HEK293T (cell line): ENCODE data around the gene BRMS1.

ENCODE experiments used
- ARNT ChIP-seq: fragments of 450-650 bp; IDR thresholded peaks from 2 replicates; pipeline ENCODE4 v1.6.1; 2017; ENCODE audit warnings: mild to moderate bottlenecking
- BHLHE40 ChIP-seq: fragments of 450-650 bp; IDR thresholded peaks from 2 replicates; pipeline ENCODE4 v1.6.1; 2016; ENCODE audit warnings: mild to moderate bottlenecking, moderate library complexity, borderline replicate concordance
- CTBP1 ChIP-seq: fragments of 450-650 bp; IDR thresholded peaks from 2 replicates; pipeline ENCODE4 v1.6.1; 2016; ENCODE audit warnings: borderline replicate concordance
- FOXA1 ChIP-seq: fragments of 450-650 bp; IDR thresholded peaks from 2 replicates; pipeline ENCODE4 v1.6.1; 2016; ENCODE audit warnings: mild to moderate bottlenecking
- FOXK2 ChIP-seq: fragments of 450-650 bp; IDR thresholded peaks from 2 replicates; pipeline ENCODE4 v1.6.1; 2016; ENCODE audit warnings: mild to moderate bottlenecking
- FOXM1 ChIP-seq: fragments of 450-650 bp; IDR thresholded peaks from 2 replicates; pipeline ENCODE4 v1.6.1; 2017; ENCODE audit warnings: mild to moderate bottlenecking, borderline replicate concordance
- HDGF ChIP-seq: fragments of 450-650 bp; IDR thresholded peaks from 2 replicates; pipeline ENCODE4 v1.6.1; 2017; ENCODE audit warnings: antibody characterized with exemption, borderline replicate concordance
- SP1 ChIP-seq: fragments of 450-650 bp; IDR thresholded peaks from 2 replicates; pipeline ENCODE4 v1.6.1; 2017
- SUZ12 ChIP-seq: fragments of 450-650 bp; IDR thresholded peaks from 2 replicates; pipeline ENCODE4 v1.6.1; 2016; ENCODE audit warnings: mild to moderate bottlenecking
- TARDBP ChIP-seq: fragments of 450-650 bp; IDR thresholded peaks from 2 replicates; pipeline ENCODE4 v1.6.1; 2016
- ZNF384 ChIP-seq: fragments of 450-650 bp; IDR thresholded peaks from 2 replicates; pipeline ENCODE4 v1.6.1; 2016

DNA sequence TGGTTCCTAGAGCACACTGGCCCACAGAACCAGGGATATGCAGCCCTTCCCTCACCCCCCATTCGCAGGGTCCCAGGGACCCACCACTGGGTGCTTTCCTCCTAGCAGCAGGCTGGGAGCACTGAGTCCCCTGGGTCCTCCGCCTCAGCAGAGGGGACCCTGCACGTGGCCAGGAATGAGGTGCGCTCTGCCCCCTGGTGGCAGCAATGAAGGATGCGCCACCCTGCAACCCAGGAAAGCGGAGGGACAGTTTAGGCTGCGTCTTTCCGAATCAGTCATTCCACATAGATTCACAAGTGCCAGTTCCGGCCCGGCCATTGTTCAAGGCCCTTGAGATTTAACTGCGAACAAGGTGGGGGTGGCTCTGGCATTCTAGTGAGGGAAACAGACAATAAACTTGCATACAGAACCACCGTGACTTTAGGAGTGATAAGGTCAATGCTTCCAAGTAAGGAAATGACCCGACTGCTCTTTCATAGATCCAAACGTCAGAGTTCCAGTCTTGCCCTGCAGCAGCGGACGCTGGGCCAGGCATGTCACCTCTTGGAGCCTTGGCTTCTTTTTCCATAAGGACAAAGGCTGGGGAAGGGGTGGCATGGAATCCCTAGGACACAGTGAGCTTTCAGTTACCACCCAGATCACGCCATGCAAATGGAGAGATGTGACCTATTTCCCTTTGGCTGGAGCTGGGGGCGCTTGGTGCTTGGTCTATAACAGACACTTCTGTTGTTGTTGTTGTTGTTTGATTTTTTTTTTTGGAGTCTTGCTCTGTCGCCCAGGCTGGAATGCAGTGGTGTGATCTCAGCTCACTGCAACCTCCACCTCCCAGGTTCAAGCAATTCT is 16.4 kb downstream of the BRMS1 start:
- no peak for TF ChIP-seq SP1
- TF ChIP-seq SUZ12: no peak
- TF ChIP-seq BHLHE40: no peak
- TF ChIP-seq CTBP1: no peak
- no peak for TF ChIP-seq ARNT
- TF ChIP-seq TARDBP: no peak
- no peak for TF ChIP-seq FOXM1
- TF ChIP-seq HDGF: no peak
- no peak for TF ChIP-seq FOXA1
- TF ChIP-seq ZNF384: no peak
- TF ChIP-seq FOXK2: no peak
